ENCODE measurements around the gene CRYBB3.

Gene CRYBB3

DNA sequence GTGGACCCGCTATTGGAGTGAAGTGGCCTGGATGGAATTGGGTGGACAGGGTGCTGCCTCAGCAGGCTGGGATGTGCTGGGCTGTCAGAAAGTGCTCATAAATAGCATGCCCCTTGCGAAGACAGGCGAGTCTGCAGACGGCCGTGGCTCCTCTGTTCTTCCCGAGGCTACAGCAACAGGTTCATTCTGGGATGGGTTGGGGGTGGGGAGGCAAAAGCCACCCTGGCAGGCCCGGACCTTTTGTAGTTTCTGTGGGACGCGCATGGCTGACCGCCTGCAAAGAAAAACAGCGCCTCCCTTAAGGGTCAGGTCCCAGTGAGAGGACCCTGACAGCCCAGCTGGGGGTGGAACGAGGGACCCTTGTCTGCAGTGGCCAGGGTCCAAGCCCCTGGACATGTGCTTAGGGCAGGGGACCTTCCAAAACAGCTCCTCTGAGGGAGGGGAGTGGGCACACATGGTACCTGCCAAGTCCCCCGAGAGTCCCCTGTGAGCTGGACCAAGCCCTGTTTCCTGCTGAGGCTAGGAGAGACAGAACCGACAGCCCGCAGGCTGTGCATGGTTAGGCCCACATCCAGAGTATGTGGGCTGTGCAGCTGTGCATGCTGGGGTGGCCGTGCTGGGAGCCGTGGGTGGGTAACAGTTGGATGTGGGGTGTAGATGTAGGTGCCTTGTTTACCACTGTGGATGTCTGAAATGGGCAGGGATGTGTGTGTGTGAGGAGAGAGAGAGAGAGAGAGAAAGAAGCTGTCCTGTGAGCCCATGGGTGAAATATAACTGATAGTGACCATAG lies at the start of gene CRYBB3:
Gene CRYBB3, plus strand, starts transcription at position 128 of the 790 bp plus-strand sequence. CDS start 1,539 bp downstream, outside the sequence.
- DNase-seq (ENCODE audit: insufficient read length, low spot score) (no peak), FAIRE-seq (no peak)

- FAIRE-seq (no peak), DNase-seq (ENCODE audit: insufficient read length, low spot score) (no peak)
These were observed 45.5 kb upstream of the CRYBB3 start for GRCh38 chr22:25153961-25154666.

DNA sequence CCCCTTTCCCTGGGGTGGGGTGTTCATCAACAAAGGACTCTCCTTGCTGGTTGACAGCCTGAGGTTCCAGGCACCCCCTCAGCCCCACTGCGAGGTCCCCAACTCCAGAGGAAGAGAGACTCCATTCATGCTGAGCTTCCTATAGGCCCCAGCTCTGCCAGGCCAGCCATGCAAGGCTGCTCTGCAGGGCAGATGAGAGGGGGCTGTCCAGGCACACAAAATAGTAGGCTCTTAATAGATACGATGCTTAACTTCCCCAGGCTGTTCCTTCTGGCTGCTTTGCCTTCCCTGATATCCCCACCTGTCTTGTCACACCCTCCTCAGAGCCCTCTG lies 45.0 kb upstream of the CRYBB3 start:
- no peak for DNase-seq (ENCODE audit: insufficient read length, low spot score)
- no peak for FAIRE-seq

GRCh38 chr22:25156736-25157135 lies 42.9 kb upstream of the CRYBB3 start:
- FAIRE-seq (no peak), DNase-seq (ENCODE audit: insufficient read length, low spot score) (no peak)

DNA sequence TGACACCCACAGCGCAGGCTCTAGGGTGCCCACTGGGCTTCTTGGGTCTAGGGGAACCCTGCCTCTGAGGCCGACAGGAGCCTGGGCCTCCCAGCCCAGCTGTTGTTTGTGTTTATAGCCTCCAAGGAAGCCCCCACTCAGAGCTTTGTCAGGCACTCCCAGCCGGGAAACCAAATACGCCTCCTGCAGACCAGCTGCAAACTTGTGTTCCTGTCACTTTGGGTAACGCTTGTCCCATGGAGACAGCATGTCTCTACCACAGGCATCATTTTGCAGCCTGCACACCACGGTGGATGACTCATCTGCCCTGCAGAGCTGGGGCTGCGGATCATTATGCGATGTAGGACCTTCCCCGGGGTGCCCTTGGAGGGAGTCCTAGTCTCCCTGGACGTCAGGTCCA lies 40.6 kb upstream of the CRYBB3 start:
- DNase-seq (ENCODE audit: insufficient read length, low spot score) (no peak), FAIRE-seq (no peak)

- DNase-seq (ENCODE audit: insufficient read length, low spot score) (no peak), FAIRE-seq (no peak)
These were observed 39.3 kb upstream of the CRYBB3 start for GRCh38 chr22:25160120-25160996.

GRCh38 chr22:25161017-25161915 lies 38.4 kb upstream of the CRYBB3 start:
- FAIRE-seq (no peak), DNase-seq (ENCODE audit: insufficient read length, low spot score) (no peak)

GRCh38 chr22:25161916-25162530 lies 37.6 kb upstream of the CRYBB3 start:
- FAIRE-seq (no peak), DNase-seq (ENCODE audit: insufficient read length, low spot score) (no peak)

DNA sequence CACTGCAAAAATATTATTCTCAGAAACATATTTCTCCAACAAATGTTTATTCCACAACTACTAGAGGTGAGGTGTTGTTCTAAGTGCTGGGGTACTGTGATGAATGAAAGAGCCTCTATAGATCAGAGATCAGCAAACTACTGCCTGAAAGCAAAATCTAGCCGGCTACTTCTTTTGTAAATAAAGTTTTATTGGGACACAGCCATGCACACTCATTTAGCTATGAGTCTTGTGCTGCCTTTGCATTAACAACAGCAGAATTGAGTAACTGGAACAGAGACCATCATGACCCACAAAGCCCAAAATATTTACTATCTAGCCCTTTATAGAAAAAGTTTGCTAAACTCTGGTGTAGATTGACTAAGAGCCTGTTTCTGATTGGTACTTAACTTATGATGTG lies 37.1 kb upstream of the CRYBB3 start:
- DNase-seq (ENCODE audit: insufficient read length, low spot score) (no peak), FAIRE-seq (no peak)

GRCh38 chr22:25165785-25166184 lies 33.9 kb upstream of the CRYBB3 start:
- DNase-seq (ENCODE audit: insufficient read length, low spot score), result no peak
- no peak for FAIRE-seq

- FAIRE-seq (no peak), DNase-seq (ENCODE audit: insufficient read length, low spot score) (no peak)
These were observed 33.2 kb upstream of the CRYBB3 start for GRCh38 chr22:25166266-25167040.

DNA sequence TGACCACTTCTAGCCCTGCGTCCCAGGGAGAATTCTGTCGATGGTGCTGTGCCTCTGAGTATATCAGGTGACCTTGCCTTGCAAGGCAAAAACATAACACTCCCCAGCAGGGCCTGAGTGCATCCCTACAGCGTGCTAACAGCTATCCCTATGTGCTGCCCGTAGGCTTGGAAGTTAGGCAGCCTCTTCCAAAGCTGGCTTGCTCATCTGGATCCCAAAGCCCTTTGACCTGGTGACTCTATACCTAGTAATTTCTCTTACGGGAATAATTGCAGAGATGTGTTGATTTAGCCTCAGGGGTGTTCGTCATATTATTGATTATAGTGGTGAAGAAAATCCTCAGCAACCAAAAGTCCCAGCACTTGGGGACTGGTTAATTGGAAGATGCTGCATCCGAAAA lies 32.6 kb upstream of the CRYBB3 start:
- no peak for DNase-seq (ENCODE audit: insufficient read length, low spot score)
- FAIRE-seq, result no peak

GRCh38 chr22:25167834-25168601 lies 31.6 kb upstream of the CRYBB3 start:
- no peak for FAIRE-seq
- DNase-seq (ENCODE audit: insufficient read length, low spot score), result no peak

- DNase-seq (ENCODE audit: insufficient read length, low spot score) (no peak), FAIRE-seq (no peak)
These were observed 30.2 kb upstream of the CRYBB3 start for GRCh38 chr22:25169278-25170031.

GRCh38 chr22:25170426-25170980 lies 29.2 kb upstream of the CRYBB3 start:
- DNase-seq (ENCODE audit: insufficient read length, low spot score) (no peak), FAIRE-seq (no peak)

DNA sequence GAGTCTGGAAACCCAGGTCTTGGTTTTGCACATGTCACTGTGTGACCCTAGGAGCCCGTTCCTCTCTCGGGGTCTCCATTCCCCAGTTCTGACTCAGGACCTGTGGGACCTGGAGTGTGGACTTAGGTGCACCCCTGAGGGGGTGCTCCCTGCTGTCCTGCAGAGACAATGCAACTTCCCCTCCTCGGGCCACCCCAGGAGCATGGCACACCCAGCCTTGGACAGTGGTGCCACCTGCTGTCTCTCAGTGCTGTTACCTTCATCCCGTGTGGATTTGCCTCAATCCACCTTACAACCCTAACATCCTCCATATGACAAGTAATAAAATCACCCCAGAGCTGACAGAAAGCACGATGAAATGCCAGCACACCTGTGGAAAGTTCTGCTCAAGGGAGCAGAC lies 27.5 kb upstream of the CRYBB3 start:
- FAIRE-seq (no peak), DNase-seq (ENCODE audit: insufficient read length, low spot score) (peak; percentile 45)

DNA sequence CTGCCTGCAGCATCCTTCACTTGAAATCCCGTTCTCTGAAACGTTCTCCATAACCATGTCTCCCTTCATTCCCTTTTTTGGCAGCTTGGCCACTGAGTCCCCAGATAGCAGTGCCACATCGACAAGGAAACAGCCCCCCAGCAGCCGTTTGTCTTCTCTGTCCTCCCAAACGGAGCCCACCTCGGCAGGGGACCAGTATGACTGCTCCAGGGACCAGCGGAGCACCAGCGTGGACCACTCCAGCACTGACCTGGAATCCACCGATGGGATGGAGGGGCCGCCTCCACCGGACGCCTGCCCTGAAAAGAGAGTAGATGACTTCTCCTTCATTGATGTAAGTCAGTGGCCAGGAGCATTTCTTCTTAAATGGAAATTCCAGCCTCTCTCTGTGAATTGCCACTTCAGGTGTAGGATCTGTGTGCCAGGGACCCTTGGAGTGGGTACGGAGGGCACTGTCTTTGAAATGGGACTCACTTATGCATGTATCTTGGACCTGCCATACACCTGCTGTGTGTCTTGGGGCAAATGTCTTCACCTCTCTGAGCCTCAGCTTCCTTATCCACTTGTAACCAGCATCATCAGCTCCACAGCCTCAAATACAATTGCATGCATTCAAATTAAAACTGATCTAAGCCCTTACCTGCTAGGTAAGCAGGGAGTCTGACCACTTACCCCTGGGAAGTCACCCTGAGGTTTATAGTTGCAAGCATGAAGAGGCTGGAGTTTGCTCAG lies 25.3 kb upstream of the CRYBB3 start:
- no peak for DNase-seq (ENCODE audit: insufficient read length, low spot score)

More for the DNA sequence above, 25.3 kb upstream of the CRYBB3 start:
- no peak for FAIRE-seq
